Measurements from ENCODE around the gene MLXIP. TPM values are rescaled to one million over a fixed set of nuclear protein-coding genes. Genes with fewer than 3 reads are reported as not detected.
"Not testable (repeated sequence)": the region's sequence is repeated elsewhere in the genome, so short reads cannot be mapped to it uniquely, and the experiment has no call there.

Gene MLXIP
- total RNA-seq, 2 experiments from 2014 or later, result 17.7 to 26.4 TPM

DNA sequence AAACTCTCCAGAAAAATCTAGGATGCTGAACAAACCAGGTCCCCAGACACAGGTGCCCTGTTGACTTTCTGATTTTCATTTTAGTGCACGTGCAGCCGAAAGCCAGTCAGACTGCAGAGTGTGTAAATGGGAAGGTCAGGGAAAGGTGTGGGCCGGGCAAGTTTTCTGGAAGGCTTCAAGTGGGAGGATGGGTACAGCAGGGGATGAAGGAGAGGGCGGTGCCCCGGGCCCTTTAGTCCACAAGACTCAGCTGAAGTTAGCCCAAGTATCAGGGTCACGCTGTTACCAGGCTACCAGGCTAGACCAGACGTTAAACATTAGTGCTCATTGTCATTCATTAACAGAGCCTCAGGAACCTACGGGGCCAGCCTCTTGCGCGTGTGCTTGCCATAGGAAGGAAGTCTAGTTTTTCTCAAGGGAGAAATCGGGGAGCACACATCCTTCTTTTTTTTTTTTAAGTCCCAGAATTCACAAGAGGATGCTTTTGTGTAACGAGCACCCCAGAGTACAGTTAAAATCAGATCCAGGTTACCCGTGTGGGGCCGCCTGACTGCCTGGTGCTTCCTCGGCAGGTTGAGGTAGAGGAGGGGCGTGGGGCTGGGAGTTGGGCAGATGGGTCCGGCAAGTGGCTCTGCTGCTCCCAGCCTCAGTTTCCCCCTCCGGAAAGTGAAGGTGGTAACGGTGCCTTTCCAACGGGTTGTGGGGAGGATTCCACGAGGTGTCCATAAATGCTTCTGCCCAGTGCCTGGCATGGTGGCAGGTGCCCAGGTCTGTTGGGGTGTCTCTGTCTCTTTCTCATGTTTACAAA, 37.8 kb upstream of the MLXIP start:
- Mint-ChIP-seq H3K9me3 (ENCODE audit: low read depth) (no peaks in the 10 kb centered on the region), H3K27me3 (no peaks in the 10 kb centered on the region), H3K36me3 (ENCODE audit: low read depth) (no peaks in the 10 kb centered on the region), H3K27ac (no peak overlapping the region), H3K4me1 (no peaks in the 10 kb centered on the region), H3K4me3 (no peak overlapping the region)
- ChIA-PET CTCF (interaction anchor here (1.0 kb wide), 1 partner anchor 122 kb away, joined by 3 read pairs; no protein-coding TSS in a partner anchor), POLR2A (no interaction called here)
- ATAC-seq (no peak), DNase-seq (no peak)
- intact Hi-C loops (cut with DNase I, micrococcal nuclease), result no loop called here

DNA sequence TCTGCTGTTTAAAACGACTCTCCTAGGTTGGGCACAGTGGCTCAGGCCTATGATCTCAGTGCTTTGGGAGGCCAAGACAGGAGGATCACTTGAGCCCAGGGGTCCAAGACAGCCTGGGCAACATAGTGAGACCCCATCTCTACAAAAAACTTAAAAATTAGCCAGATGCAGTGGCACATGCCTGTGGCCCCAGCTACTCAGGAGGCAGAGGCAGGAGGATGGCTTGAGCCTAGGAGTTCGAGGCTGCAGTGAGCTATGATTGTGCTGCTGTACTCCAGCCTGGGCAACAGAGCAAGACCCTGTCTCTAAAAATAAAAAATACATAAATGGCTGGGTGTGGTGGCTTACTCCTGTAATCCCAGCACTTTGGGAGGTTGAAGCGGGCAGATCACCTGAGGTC, 37.1 kb upstream of the MLXIP start:
- H3K9me3 Mint-ChIP-seq (ENCODE audit: low read depth); intact Hi-C loops (cut with DNase I, micrococcal nuclease); POLR2A ChIA-PET; H3K4me3 Mint-ChIP-seq; H3K4me1 Mint-ChIP-seq; H3K36me3 Mint-ChIP-seq (ENCODE audit: low read depth); H3K27me3 Mint-ChIP-seq; DNase-seq; H3K27ac Mint-ChIP-seq; ATAC-seq: not testable (repeated sequence)
- CTCF ChIA-PET, result interaction anchor here (0.7 kb wide), 1 partner anchor 282 kb away, joined by 3 read pairs; no protein-coding TSS in a partner anchor

DNA sequence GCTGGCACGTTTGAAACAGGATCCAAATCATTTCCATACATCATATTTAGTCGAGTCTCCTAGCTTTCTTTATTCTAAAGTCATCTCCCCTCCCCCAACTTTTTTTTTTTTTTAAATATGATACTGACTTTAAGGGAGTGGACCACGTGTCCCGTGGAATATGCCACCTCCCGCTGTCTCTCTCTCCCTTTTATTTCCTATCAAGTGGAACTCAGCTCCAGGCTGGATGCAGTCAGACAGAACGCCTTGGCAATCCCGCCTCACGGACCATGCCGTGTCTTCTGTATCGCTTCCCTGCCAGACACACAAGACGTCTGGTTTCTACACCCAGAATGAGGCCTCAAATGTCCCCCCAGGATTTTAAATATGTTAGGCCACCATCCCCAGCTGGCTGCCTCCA, 35.6 kb upstream of the MLXIP start:
- no peaks in the 10 kb centered on the region for H3K36me3 Mint-ChIP-seq (ENCODE audit: low read depth)
- ChIA-PET POLR2A (interaction anchor here (0.6 kb wide), 1 partner anchor 146 kb away, joined by 3 read pairs; no protein-coding TSS in a partner anchor), CTCF (interaction anchor here (0.6 to 1.6 kb wide), 4 partner anchors 9 to 298 kb away, joined by 3 read pairs; no protein-coding TSS in a partner anchor)
- intact Hi-C loops (cut with DNase I, micrococcal nuclease), result no loop called here
- no peak overlapping the region for H3K4me3 Mint-ChIP-seq
- H3K4me1 Mint-ChIP-seq, result no peaks in the 10 kb centered on the region
- no peaks in the 10 kb centered on the region for H3K9me3 Mint-ChIP-seq (ENCODE audit: low read depth)
- ATAC-seq (no peak), DNase-seq (no peak)
- no peak overlapping the region for H3K27ac Mint-ChIP-seq
- no peaks in the 10 kb centered on the region for H3K27me3 Mint-ChIP-seq

DNA sequence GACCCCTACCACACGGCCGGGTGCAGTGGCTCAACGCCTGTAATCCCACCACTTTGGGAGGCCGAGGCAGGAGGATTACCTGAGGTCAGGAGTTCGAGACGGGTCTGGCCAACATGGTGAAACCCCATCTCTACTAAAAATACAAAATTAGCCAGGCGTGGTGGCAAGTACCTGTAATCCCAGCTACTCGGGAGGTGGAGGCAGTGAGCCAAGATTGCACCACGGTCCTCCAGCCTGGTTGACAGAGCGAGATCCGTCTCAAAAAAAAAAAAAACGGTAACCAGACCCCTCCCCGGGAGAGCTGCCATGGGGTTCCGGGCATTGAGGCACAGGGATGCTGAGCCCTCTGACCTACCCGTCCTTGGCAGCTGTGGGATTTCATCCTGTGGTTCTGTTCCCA, 35.1 kb upstream of the MLXIP start:
- ATAC-seq, result no peak
- H3K9me3 Mint-ChIP-seq (ENCODE audit: low read depth), result no peaks in the 10 kb centered on the region
- intact Hi-C loops (cut with DNase I, micrococcal nuclease), result no loop called here
- no peaks in the 10 kb centered on the region for H3K27me3 Mint-ChIP-seq
- H3K36me3 Mint-ChIP-seq (ENCODE audit: low read depth), result no peaks in the 10 kb centered on the region
- ChIA-PET POLR2A (interaction anchor here (0.6 kb wide), 1 partner anchor 145 kb away, joined by 3 read pairs; no protein-coding TSS in a partner anchor), CTCF (interaction anchor here (1.1 to 1.6 kb wide), 3 partner anchors 8 to 80 kb away, joined by 3 read pairs; no protein-coding TSS in a partner anchor)
- H3K4me1 Mint-ChIP-seq, result no peaks in the 10 kb centered on the region
- no peak overlapping the region for H3K4me3 Mint-ChIP-seq
- H3K27ac Mint-ChIP-seq, result no peak overlapping the region
- no peak for DNase-seq

DNA sequence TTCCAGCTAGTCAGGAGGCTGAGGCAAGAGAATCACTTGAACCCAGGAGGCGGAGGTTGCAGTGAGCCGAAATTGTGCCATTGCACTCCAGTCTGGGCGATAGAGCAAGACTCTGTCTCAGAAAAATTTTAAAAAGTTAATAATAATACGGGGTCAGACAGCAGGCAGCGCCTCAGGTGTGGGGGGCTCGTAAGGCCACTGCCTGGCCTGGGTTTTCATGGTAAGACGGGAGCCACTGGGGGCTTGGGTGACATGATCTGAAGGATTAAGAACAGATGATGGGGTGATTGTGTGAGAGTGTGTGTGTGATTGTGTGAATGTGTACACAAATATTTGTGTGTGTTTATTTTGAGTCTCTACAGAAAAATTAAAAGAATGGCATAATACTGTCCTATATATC, 33.3 kb upstream of the MLXIP start:
- Mint-ChIP-seq H3K4me1 (no peaks in the 10 kb centered on the region), H3K9me3 (ENCODE audit: low read depth) (no peaks in the 10 kb centered on the region), H3K27me3 (no peaks in the 10 kb centered on the region), H3K36me3 (ENCODE audit: low read depth) (no peaks in the 10 kb centered on the region), H3K27ac (no peak overlapping the region), H3K4me3 (no peak overlapping the region)
- DNase-seq (no peak), ATAC-seq (no peak)
- ChIA-PET POLR2A (no interaction called here), CTCF (no interaction called here)
- intact Hi-C loops (cut with DNase I, micrococcal nuclease), result no loop called here

DNA sequence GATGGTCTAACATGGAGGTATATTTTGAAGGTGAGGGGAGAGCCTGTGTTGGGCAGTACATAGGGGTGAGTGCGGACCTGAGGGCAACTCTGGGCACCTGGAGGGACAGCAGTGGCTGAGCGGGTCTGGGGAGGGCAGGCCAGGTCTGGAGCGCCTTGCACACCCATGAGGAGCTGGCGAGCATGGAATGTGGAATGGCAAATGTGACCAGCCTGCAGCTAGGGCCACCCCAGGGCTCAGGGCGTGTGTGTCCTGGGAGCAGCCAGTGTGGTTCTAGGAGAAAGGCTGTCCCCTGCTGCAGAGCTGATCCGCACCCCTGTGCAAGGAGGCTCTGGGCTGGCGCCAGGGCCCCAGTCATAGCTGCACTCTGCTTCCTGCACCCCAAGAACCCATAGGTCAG, 32.4 kb upstream of the MLXIP start:
- ChIA-PET CTCF (interaction anchor here (0.5 to 0.7 kb wide), 4 partner anchors 52 to 737 kb away, joined by 3 to 4 read pairs (median 3); no protein-coding TSS in a partner anchor), POLR2A (interaction anchor here (0.5 kb wide), 1 partner anchor 122 kb away, joined by 6 read pairs; no protein-coding TSS in a partner anchor)
- no peak overlapping the region for H3K27ac Mint-ChIP-seq
- no peaks in the 10 kb centered on the region for H3K9me3 Mint-ChIP-seq (ENCODE audit: low read depth)
- no peaks in the 10 kb centered on the region for H3K36me3 Mint-ChIP-seq (ENCODE audit: low read depth)
- intact Hi-C loops (cut with DNase I, micrococcal nuclease), result no loop called here
- no peak for DNase-seq
- no peak overlapping the region for H3K4me3 Mint-ChIP-seq
- ATAC-seq, result no peak
- H3K4me1 Mint-ChIP-seq, result no peaks in the 10 kb centered on the region
- no peaks in the 10 kb centered on the region for H3K27me3 Mint-ChIP-seq

DNA sequence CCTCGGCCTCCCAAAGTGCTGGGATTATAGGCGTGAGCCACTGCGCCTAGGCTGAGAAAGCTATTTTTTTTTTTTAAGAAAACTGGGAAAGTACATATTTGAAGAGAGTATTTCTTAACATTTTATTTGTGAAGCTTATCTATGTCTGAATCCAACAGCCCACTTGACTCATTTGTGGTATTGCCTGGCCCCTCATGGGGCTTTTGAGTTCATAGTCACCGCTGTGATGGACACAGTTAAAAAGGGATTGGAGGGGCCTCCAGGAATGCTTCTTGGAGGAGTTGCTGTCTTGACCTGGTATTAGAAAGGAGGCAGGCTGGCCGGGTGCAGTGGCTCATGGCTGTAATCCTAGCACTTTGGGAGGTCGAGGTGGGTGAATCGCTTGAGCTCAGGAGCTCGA, 30.4 kb upstream of the MLXIP start:
- ChIA-PET POLR2A (no interaction called here), CTCF (interaction anchor here (0.9 to 2.0 kb wide), 4 partner anchors 15 to 84 kb away, joined by 3 to 10 read pairs (median 4); no protein-coding TSS in a partner anchor)
- no peak overlapping the region for H3K4me3 Mint-ChIP-seq
- intact Hi-C loops (cut with DNase I, micrococcal nuclease), result no loop called here
- H3K36me3 Mint-ChIP-seq (ENCODE audit: low read depth), result no peaks in the 10 kb centered on the region
- DNase-seq (no peak), ATAC-seq (no peak)
- H3K4me1 Mint-ChIP-seq, result no peaks in the 10 kb centered on the region
- H3K27me3 Mint-ChIP-seq, result no peaks in the 10 kb centered on the region
- H3K27ac Mint-ChIP-seq, result no peak overlapping the region
- no peaks in the 10 kb centered on the region for H3K9me3 Mint-ChIP-seq (ENCODE audit: low read depth)

DNA sequence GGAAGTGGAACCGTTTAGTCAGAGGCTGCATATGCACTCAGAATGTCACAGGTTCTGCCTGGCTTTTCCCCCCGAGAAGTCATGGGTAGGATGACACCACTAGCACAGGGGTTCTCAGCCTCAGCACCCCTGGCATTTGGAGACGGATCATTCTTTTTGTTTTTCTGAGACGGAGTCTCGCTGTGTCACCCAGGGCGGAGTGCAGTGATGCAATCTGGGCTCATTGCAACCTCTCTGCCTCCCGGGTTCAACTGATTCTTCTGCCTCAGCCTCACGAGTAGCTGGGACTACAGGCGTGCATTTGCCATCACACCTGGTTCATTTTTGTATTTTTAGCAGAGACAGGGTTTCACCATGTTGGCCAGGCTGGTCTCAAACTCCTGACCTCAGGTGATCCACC, 28.7 kb upstream of the MLXIP start:
- ChIA-PET POLR2A (no interaction called here), CTCF (no interaction called here)
- H3K27me3 Mint-ChIP-seq, result no peaks in the 10 kb centered on the region
- no peak overlapping the region for H3K27ac Mint-ChIP-seq
- no peaks in the 10 kb centered on the region for H3K36me3 Mint-ChIP-seq (ENCODE audit: low read depth)
- H3K9me3 Mint-ChIP-seq (ENCODE audit: low read depth), result no peaks in the 10 kb centered on the region
- peaks cover 6% of the 10 kb centered on the region for H3K4me1 Mint-ChIP-seq
- no peak overlapping the region for H3K4me3 Mint-ChIP-seq
- intact Hi-C loops (cut with DNase I, micrococcal nuclease), result no loop called here
- DNase-seq (no peak), ATAC-seq (no peak)

DNA sequence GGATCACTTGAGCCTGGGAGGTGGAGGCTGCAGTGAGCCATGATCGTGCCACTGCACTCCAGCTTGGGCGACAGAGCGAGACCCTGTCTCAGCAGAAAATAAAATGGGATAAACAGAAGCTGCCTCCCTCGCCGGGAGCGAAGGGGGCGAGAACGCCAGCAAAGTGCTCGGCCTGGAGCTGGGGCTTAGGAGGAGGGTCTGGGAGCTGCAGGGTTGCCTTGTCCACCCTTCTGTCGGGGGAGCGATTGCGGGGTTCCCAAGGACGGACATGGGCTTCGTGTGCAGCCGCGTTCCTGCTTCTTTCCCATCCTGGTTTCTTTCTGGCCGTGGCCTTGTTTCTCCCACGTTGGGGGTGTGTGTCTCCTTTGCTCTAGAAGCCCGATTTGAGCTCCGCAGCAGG, 27.9 kb upstream of the MLXIP start:
- DNase-seq (no peak), ATAC-seq (no peak)
- no peaks in the 10 kb centered on the region for H3K27me3 Mint-ChIP-seq
- H3K4me1 Mint-ChIP-seq, result peaks cover 6% of the 10 kb centered on the region
- H3K9me3 Mint-ChIP-seq (ENCODE audit: low read depth), result no peaks in the 10 kb centered on the region
- H3K4me3 Mint-ChIP-seq, result no peak overlapping the region
- ChIA-PET CTCF (interaction anchor here (0.5 to 2.2 kb wide), 6 partner anchors 30 to 686 kb away, joined by 3 to 13 read pairs (median 3); no protein-coding TSS in a partner anchor), POLR2A (interaction anchor here (0.6 kb wide), 1 partner anchor 144 kb away, joined by 3 read pairs; no protein-coding TSS in a partner anchor)
- no peak overlapping the region for H3K27ac Mint-ChIP-seq
- intact Hi-C loops (cut with DNase I, micrococcal nuclease), result no loop called here
- H3K36me3 Mint-ChIP-seq (ENCODE audit: low read depth), result no peaks in the 10 kb centered on the region

DNA sequence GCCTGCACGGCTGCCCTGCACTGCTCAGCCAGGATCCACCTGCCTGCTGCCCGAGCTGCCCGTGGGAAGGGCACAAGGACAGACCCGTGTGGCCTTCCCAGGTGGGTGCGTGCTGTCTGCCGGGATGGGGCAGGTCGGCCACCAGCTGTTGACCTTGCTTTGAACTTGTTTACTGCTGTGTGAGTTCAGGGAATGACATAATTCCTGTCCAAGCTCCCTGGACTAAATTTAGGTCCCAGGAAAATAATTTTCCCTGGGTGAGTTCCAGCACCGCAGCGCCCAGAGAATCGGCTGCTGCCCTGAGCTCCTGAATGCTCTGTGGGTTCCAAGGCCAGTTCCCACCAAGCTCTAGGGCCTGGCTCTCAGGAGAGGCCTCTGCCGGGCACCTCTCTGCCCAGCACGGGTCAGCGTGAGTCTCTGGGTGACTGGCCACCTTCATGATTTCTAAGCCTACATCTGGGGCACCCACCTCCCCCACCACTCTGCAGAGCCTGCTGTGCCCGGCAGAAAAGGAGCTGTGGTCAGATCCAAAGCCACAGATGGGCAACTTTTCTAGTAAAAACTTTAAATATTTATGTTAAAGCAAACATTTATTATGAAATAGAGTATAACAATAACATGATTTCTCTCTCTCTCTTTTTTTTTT, 27.2 kb upstream of the MLXIP start:
- Mint-ChIP-seq H3K4me3 (no peak overlapping the region), H3K27me3 (no peaks in the 10 kb centered on the region), H3K9me3 (ENCODE audit: low read depth) (no peaks in the 10 kb centered on the region), H3K36me3 (ENCODE audit: low read depth) (no peaks in the 10 kb centered on the region), H3K27ac (no peak overlapping the region), H3K4me1 (peaks cover 6% of the 10 kb centered on the region)
- DNase-seq, result no peak
- ChIA-PET POLR2A (interaction anchor here (0.6 kb wide), 1 partner anchor 144 kb away, joined by 3 read pairs; no protein-coding TSS in a partner anchor), CTCF (interaction anchor here (0.5 to 2.2 kb wide), 8 partner anchors 8 to 687 kb away, joined by 3 to 13 read pairs (median 3); no protein-coding TSS in a partner anchor)
- no peak for ATAC-seq
- intact Hi-C loops (cut with DNase I, micrococcal nuclease), result no loop called here

DNA sequence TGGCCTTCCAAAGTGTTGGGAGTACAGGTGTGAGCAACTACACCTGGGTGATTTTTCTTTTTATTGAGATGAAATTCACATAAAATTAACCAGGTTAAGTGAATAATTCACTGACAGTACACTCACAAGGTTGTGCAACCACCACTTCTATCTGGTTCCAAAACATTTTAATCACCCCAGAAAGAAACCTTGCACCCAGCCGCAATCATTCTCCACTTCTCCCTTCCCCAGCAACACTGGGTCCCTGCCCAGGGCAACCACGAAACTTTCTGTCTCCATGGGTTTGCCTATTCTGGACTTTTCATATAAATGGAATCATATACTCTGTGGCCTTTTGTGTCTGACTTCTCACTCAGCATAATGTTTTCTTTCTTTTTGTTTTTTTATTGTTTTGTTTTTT, 26.3 kb upstream of the MLXIP start:
- ChIA-PET POLR2A (no interaction called here), CTCF (interaction anchor here (0.8 to 2.2 kb wide), 3 partner anchors 9 to 71 kb away, joined by 3 to 13 read pairs (median 3); no protein-coding TSS in a partner anchor)
- Mint-ChIP-seq H3K27ac (no peak overlapping the region), H3K4me1 (peaks cover 6% of the 10 kb centered on the region), H3K27me3 (no peaks in the 10 kb centered on the region), H3K9me3 (ENCODE audit: low read depth) (no peaks in the 10 kb centered on the region), H3K36me3 (ENCODE audit: low read depth) (no peaks in the 10 kb centered on the region), H3K4me3 (no peak overlapping the region)
- ATAC-seq (no peak), DNase-seq (no peak)
- intact Hi-C loops (cut with DNase I, micrococcal nuclease), result no loop called here

All from activated CD4-positive, alpha-beta T cell treated with anti-CD3 and anti-CD28 coated beads for 36 hours (primary cell).